GM23248 (cell line): Measurements from ENCODE around the gene HLA-A. TPM values are rescaled to one million over a fixed set of nuclear protein-coding genes. Genes with fewer than 3 reads are reported as not detected.
"Not testable (repeated sequence)": the region's sequence is repeated elsewhere in the genome, so short reads cannot be mapped to it uniquely, and the experiment has no call there.

Experiments used
- DNase-seq: peaks from one replicate; pipeline ENCODE4 v3.0.0-alpha.2; 2015
- H2AFZ ChIP-seq: fragments of 200-600 bp; sonication (generic); 2 replicates; pipeline ENCODE4 v1.6.1; 2016; ENCODE audit warnings: antibody characterized with exemption
- H3F3A ChIP-seq: fragments of 200-600 bp; sonication (generic); 2 replicates; pipeline ENCODE4 v1.6.1; 2016; ENCODE audit warnings: mild to moderate bottlenecking, antibody characterized with exemption, mixed run types; ENCODE audit not compliant: insufficient read depth
- H3K27ac ChIP-seq: fragments of 200-600 bp; sonication (generic); 2 replicates; pipeline ENCODE4 v1.5.1; 2016; ENCODE audit warnings: mild to moderate bottlenecking
- H3K27me3 ChIP-seq: fragments of 200-600 bp; sonication (generic); replicated peaks from 2 replicates; pipeline ENCODE4 v1.6.1; 2016; ENCODE audit warnings: mild to moderate bottlenecking; ENCODE audit not compliant: insufficient read depth
- H3K36me3 ChIP-seq: fragments of 200-600 bp; sonication (generic); 2 replicates; pipeline ENCODE4 v1.6.1; 2016; ENCODE audit warnings: low read depth, mild to moderate bottlenecking
- H3K4me1 ChIP-seq: fragments of 200-600 bp; sonication (generic); 2 replicates; pipeline ENCODE4 v1.6.1; 2016; ENCODE audit warnings: mild to moderate bottlenecking; ENCODE audit not compliant: insufficient read depth
- H3K4me2 ChIP-seq: fragments of 200-600 bp; sonication (generic); one replicate; pipeline ENCODE4 v1.6.1; 2016; ENCODE audit warnings: mild to moderate bottlenecking; ENCODE audit not compliant: unreplicated experiment
- H3K4me3 ChIP-seq: fragments of 200-600 bp; sonication (generic); 2 replicates; pipeline ENCODE4 v1.5.1; 2016; ENCODE audit warnings: mild to moderate bottlenecking
- H3K79me2 ChIP-seq: fragments of 200-600 bp; sonication (generic); 2 replicates; pipeline ENCODE4 v1.6.1; 2016; ENCODE audit warnings: mild to moderate bottlenecking; ENCODE audit not compliant: insufficient read depth
- H3K9ac ChIP-seq: fragments of 200-600 bp; sonication (generic); 2 replicates; pipeline ENCODE4 v1.6.1; 2016; ENCODE audit warnings: mild to moderate bottlenecking
- H3K9me2 ChIP-seq: fragments of 200-600 bp; sonication (generic); 2 replicates; pipeline ENCODE4 v1.6.1; 2016; ENCODE audit warnings: mixed run types, mild to moderate bottlenecking, moderate library complexity; ENCODE audit not compliant: insufficient read depth
- H3K9me3 ChIP-seq: fragments of 200-600 bp; sonication (generic); one replicate; pipeline ENCODE4 v1.6.1; 2017; ENCODE audit warnings: low read depth
- H4K20me1 ChIP-seq: fragments of 200-600 bp; sonication (generic); 2 replicates; pipeline ENCODE4 v1.6.0; 2016; ENCODE audit not compliant: insufficient read depth
- EZH2 ChIP-seq: fragments of 200-600 bp; sonication (generic); IDR thresholded peaks from 2 replicates; pipeline ENCODE4 v1.6.1; 2018; ENCODE audit warnings: antibody characterized with exemption, mild to moderate bottlenecking; ENCODE audit not compliant: insufficient read depth, poor library complexity, severe bottlenecking
- EZH2phosphoT487 ChIP-seq: fragments of 200-600 bp; sonication (generic); IDR thresholded peaks from 2 replicates; pipeline ENCODE4 v1.6.1; 2018; ENCODE audit warnings: antibody characterized with exemption, moderate library complexity, mild to moderate bottlenecking, low read depth; ENCODE audit not compliant: insufficient read depth
- WGBS, 2 experiments: methylation state at CpG; one replicate each; pipeline ENCODE4 v1.1.6; 2015 to 2017; ENCODE audit warnings: low lambda C conversion rate in 2 of 2, low coverage in 1 of 2; ENCODE audit errors: missing lambda C conversion rate in 2 of 2; 5-methylcytosine and 5-hydroxymethylcytosine counted together
- in situ Hi-C: fragments of 300-500 bp; cut with MboI; formaldehyde crosslinking; loops from 2 replicates; pipeline ENCODE4 v1.15.0; 2020
- polyA plus RNA-seq: library from polyadenylated mRNA; unstranded; fragments of >200 nt; fragmentation: Nextera tagmentation; extraction: Ambion mirVana; gene quantifications from 2 replicates; pipeline ENCODE4 v1.2.1, GENCODE V29; 2016
- total RNA-seq: library from RNA; depleted of rRNA; stranded (reverse); fragments of >200 nt; shearing (Covaris generic); gene quantifications from 2 replicates; pipeline ENCODE4 v1.2.3, GENCODE V29; 2014

Gene HLA-A
- total and polyA plus RNA-seq, 2 experiments from 2014 or later = 508 to 634 TPM

GRCh38 chr6:29959467-29959866 is 17.1 kb downstream of the HLA-A start:
- H3F3A ChIP-seq = peaks cover 3% of the 10 kb centered on the region; the same call in 1 of the 2 replicates
- H3K36me3 ChIP-seq = no peaks in the 10 kb centered on the region
- in situ Hi-C loops = no loop called here
- no peak overlapping the region for H3K9ac ChIP-seq
- DNase-seq = no peak
- no peak overlapping the region for H2AFZ ChIP-seq
- H3K4me2 ChIP-seq = no peak overlapping the region
- no peaks in the 10 kb centered on the region for H3K9me3 ChIP-seq
- H3K79me2 ChIP-seq = no peaks in the 10 kb centered on the region
- no peak for TF ChIP-seq EZH2phosphoT487
- TF ChIP-seq EZH2 = no peak
- peaks cover 3% of the 10 kb centered on the region for H3K4me1 ChIP-seq
- H3K27ac ChIP-seq = no peak overlapping the region
- no peak overlapping the region for H3K4me3 ChIP-seq
- no peaks in the 10 kb centered on the region for H3K27me3 ChIP-seq
- H4K20me1 ChIP-seq = no peaks in the 10 kb centered on the region
- H3K9me2 ChIP-seq = no peaks in the 10 kb centered on the region

DNA sequence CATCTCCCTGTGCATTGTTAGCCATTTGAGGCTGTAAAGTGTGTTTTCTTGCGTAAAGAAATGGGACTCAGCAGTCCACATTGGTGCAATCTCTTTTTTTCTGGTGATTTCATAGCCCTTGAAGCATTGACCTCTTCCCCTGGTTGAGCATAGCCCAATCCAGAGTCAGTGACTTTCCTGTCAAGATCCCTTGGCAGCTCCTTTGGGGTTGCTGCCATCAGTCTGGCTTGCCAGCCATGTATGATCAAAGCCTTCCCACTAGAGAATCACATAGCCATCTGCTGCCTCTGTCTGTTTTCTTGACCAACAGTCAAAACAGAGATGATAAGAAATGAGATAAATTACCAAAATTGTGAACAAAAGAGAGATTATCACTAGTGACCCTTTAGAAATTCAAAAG is 19.6 kb downstream of the HLA-A start:
- DNase-seq = no peak
- no peaks in the 10 kb centered on the region for H3K9me2 ChIP-seq
- in situ Hi-C loops = no loop called here
- no peaks in the 10 kb centered on the region for H3K36me3 ChIP-seq
- H3K9ac ChIP-seq = no peak overlapping the region
- H3K27ac ChIP-seq = no peak overlapping the region
- H3F3A ChIP-seq = peaks cover 22% of the 10 kb centered on the region
- no peaks in the 10 kb centered on the region for H3K79me2 ChIP-seq
- WGBS, 2 experiments = 97 to 100% methylated on average over 1 of the region's 1 CpG
- no peak overlapping the region for H3K4me3 ChIP-seq
- TF ChIP-seq EZH2phosphoT487 (no peak), EZH2 (no peak)
- no peaks in the 10 kb centered on the region for H4K20me1 ChIP-seq
- no peak overlapping the region for H3K4me2 ChIP-seq
- no peak overlapping the region for H2AFZ ChIP-seq
- no peaks in the 10 kb centered on the region for H3K27me3 ChIP-seq
- H3K9me3 ChIP-seq = no peaks in the 10 kb centered on the region
- peaks cover 25% of the 10 kb centered on the region for H3K4me1 ChIP-seq

- H3K9ac ChIP-seq, H3K36me3 ChIP-seq, H3K27ac ChIP-seq, DNase-seq, H4K20me1 ChIP-seq, H3K27me3 ChIP-seq, H2AFZ ChIP-seq, H3K79me2 ChIP-seq, H3K4me2 ChIP-seq, H3K9me2 ChIP-seq, H3K4me3 ChIP-seq, in situ Hi-C loops, H3K9me3 ChIP-seq: not testable (repeated sequence)
- Histone ChIP-seq H3F3A (peaks cover 22% of the 10 kb centered on the region), H3K4me1 (peaks cover 33% of the 10 kb centered on the region)
- WGBS, 2 experiments = 95 to 98% methylated on average over 2 of the region's 2 CpGs
Measured at GRCh38 chr6:29963697-29964096, 21.4 kb downstream of the HLA-A start.

- H3K9me3 ChIP-seq = no peaks in the 10 kb centered on the region
- in situ Hi-C loops = no loop called here
- no peaks in the 10 kb centered on the region for H3K79me2 ChIP-seq
- H3F3A ChIP-seq = peaks cover 22% of the 10 kb centered on the region
- H3K9ac ChIP-seq = peak overlapping the region; percentile 73
- 2 to 3% methylated on average over 3 of the region's 3 CpGs for WGBS, 2 experiments
- no peaks in the 10 kb centered on the region for H4K20me1 ChIP-seq
- DNase-seq = no peak
- H3K36me3 ChIP-seq = no peaks in the 10 kb centered on the region
- H3K4me2 ChIP-seq = peak overlapping the region; percentile 92
- H3K27me3 ChIP-seq = no peaks in the 10 kb centered on the region
- H3K4me3 ChIP-seq = peak overlapping the region; percentile 69
- TF ChIP-seq EZH2 (no peak), EZH2phosphoT487 (no peak)
- no peaks in the 10 kb centered on the region for H3K9me2 ChIP-seq
- H2AFZ ChIP-seq = peak overlapping the region; percentile 73
- peak overlapping the region; percentile 79 for H3K27ac ChIP-seq
- H3K4me1 ChIP-seq = peaks cover 33% of the 10 kb centered on the region
Measured at GRCh38 chr6:29964518-29964886, 22.2 kb downstream of the HLA-A start.

DNA sequence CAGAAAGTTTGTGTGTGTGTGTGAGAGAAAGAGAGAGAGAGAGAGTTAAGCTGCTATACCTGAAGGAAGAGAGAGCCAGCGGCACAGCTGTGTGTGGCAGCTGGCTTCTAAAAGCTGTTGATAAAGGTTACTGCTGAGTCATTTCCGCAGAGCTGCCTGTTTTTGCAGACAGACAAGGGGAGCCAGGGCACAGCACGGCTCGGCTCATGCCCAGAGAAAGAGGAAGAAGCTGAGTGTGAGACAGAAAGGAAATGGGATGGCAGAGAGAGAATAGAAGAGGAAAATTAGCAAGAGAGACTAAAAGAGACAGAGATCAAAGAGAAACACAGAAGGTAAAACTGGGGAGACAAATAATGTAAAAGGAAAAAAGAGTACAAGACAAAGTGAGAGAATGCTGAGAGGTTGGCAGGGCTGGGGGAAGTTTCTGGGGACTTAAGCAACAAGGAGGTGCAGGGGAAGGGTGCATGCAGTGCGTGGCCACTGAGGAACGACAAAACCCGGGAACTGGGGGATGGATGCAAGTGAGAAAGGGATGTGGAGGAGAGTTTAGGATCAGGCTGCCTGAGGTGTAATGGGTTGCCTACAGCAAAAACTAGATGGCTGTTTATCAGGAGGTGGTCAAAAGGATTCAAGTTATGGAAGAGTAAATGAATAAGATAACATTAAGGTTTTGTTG is 22.7 kb downstream of the HLA-A start:
- in situ Hi-C loops = no loop called here
- TF ChIP-seq EZH2phosphoT487 (no peak), EZH2 (no peak)
- peak overlapping the region; percentile 69 for H3K4me3 ChIP-seq
- H3F3A ChIP-seq = peaks cover 22% of the 10 kb centered on the region
- 1% methylated on average over 7 of the region's 7 CpGs for WGBS, 2 experiments
- H3K27me3 ChIP-seq = no peaks in the 10 kb centered on the region
- H4K20me1 ChIP-seq = no peaks in the 10 kb centered on the region
- H3K27ac ChIP-seq = peak overlapping the region; percentile 79
- H3K4me1 ChIP-seq = peaks cover 33% of the 10 kb centered on the region
- H2AFZ ChIP-seq = peak overlapping the region; percentile 73
- H3K4me2 ChIP-seq = peak overlapping the region; percentile 92
- peak; percentile 90 for DNase-seq
- no peaks in the 10 kb centered on the region for H3K79me2 ChIP-seq
- no peaks in the 10 kb centered on the region for H3K9me3 ChIP-seq
- no peaks in the 10 kb centered on the region for H3K36me3 ChIP-seq
- H3K9me2 ChIP-seq = no peaks in the 10 kb centered on the region
- peak overlapping the region; percentile 73 for H3K9ac ChIP-seq
